Ascending aorta (tissue), 2 donors: ENCODE data around the gene RASGRF1. TPM values are rescaled to one million over a fixed set of nuclear protein-coding genes. Genes with fewer than 3 reads are reported as not detected.
"Not testable (repeated sequence)": the region's sequence is repeated elsewhere in the genome, so short reads cannot be mapped to it uniquely, and the experiment has no call there.

Experiments used
- DNase-seq, 2 donors: peaks; one replicate each; pipeline ENCODE4 v3.0.0-alpha.2; 2019; ENCODE audit warnings: low spot score in 2 of 2
- H3K27ac ChIP-seq, 2 donors: fragments of 200-600 bp; sonication (generic); one replicate each; pipeline ENCODE4 v1.5.1; 2016 to 2017; ENCODE audit warnings: mild to moderate bottlenecking in 1 of 2
- H3K27me3 ChIP-seq: fragments of 200-600 bp; sonication (generic); one replicate; pipeline ENCODE4 v1.5.1; 2017
- H3K36me3 ChIP-seq, 2 donors: fragments of 200-600 bp; sonication (generic); one replicate each; pipeline ENCODE4 v1.5.1; 2016
- H3K4me1 ChIP-seq, 2 donors: fragments of 200-600 bp; sonication (generic); one replicate each; pipeline ENCODE4 v1.5.1; 2016 to 2017; ENCODE audit warnings: mild to moderate bottlenecking in 1 of 2
- H3K4me3 ChIP-seq, 2 donors: fragments of 200-600 bp; sonication (generic); one replicate each; pipeline ENCODE4 v1.5.1; 2016 to 2017; ENCODE audit warnings: mild to moderate bottlenecking in 1 of 2
- H3K9me3 ChIP-seq, 2 donors: fragments of 200-600 bp; sonication (generic); one replicate each; pipeline ENCODE4 v1.5.1; 2016
- CTCF ChIP-seq, 3 experiments: fragments of 200-600 bp in 2 of 3; fragments of 450-650 bp in 1 of 3; sonication (generic) in 2 of 3; IDR thresholded peaks; one replicate each; pipeline ENCODE4 v1.5.1; 2016 to 2019; ENCODE audit warnings: antibody characterized with exemption in 3 of 3, mild to moderate bottlenecking in 1 of 3, moderate library complexity in 1 of 3
- intact Hi-C: fragments of 100-400 bp; cut with DNase I; formaldehyde crosslinking; loops from one replicate; pipeline ENCODE4 v1.15.1; 2023
- total RNA-seq: library from RNA; depleted of rRNA; stranded (reverse); fragments of >200 nt; gene quantifications from one replicate; pipeline ENCODE4 v1.1.0, GENCODE V29; 2016

The RASGRF1 gene
- total RNA-seq, 1 donor from 2014 or later: not detected

- no peak for DNase-seq
- Histone ChIP-seq H3K27ac (no peak overlapping the region), H3K27me3 (no peaks in the 10 kb centered on the region), H3K9me3 (no peaks in the 10 kb centered on the region), H3K4me1 (peaks cover 0 to 5% of the 10 kb centered on the region in 2 donors), H3K4me3 (no peak overlapping the region), H3K36me3 (peaks cover 12 to 44% of the 10 kb centered on the region in 2 donors)
- intact Hi-C loops: no loop called here
- TF ChIP-seq CTCF (IDR thresholded peaks at IDR 0.05): no peak
These were observed 161.9 kb downstream of the RASGRF1 start for GRCh38 chr15:78928616-78929093.

GRCh38 chr15:78928176-78928575 is 162.4 kb downstream of the RASGRF1 start:
- H3K9me3 ChIP-seq, intact Hi-C loops, H3K4me1 ChIP-seq, H3K27ac ChIP-seq, H3K27me3 ChIP-seq, H3K4me3 ChIP-seq, DNase-seq: not testable (repeated sequence)
- peaks cover 17 to 48% of the 10 kb centered on the region in 2 donors for H3K36me3 ChIP-seq

GRCh38 chr15:78927077-78927790 is 163.3 kb downstream of the RASGRF1 start:
- H3K36me3 ChIP-seq: peaks cover 25 to 58% of the 10 kb centered on the region in 2 donors
- H3K4me3 ChIP-seq: no peak overlapping the region
- no peaks in the 10 kb centered on the region for H3K27me3 ChIP-seq
- H3K9me3 ChIP-seq: no peaks in the 10 kb centered on the region
- peaks cover 0 to 5% of the 10 kb centered on the region in 2 donors for H3K4me1 ChIP-seq
- intact Hi-C loops: no loop called here
- no peak for TF ChIP-seq CTCF (IDR thresholded peaks at IDR 0.05)
- no peak overlapping the region for H3K27ac ChIP-seq
- no peak for DNase-seq

- no peak for DNase-seq
- H3K4me3 ChIP-seq: no peak overlapping the region
- peaks cover 36 to 69% of the 10 kb centered on the region in 2 donors for H3K36me3 ChIP-seq
- H3K27ac ChIP-seq: no peak overlapping the region
- intact Hi-C loops: no loop called here
- H3K4me1 ChIP-seq: peaks cover 0 to 4% of the 10 kb centered on the region in 2 donors
- no peak for TF ChIP-seq CTCF (IDR thresholded peaks at IDR 0.05)
- no peaks in the 10 kb centered on the region for H3K27me3 ChIP-seq
- no peaks in the 10 kb centered on the region for H3K9me3 ChIP-seq
These were observed 164.4 kb downstream of the RASGRF1 start for GRCh38 chr15:78925956-78926743.

- TF ChIP-seq CTCF (IDR thresholded peaks at IDR 0.05): no peak
- Histone ChIP-seq H3K9me3 (no peaks in the 10 kb centered on the region), H3K27ac (no peak overlapping the region), H3K4me1 (no peaks in the 10 kb centered on the region), H3K36me3 (peaks cover 44 to 75% of the 10 kb centered on the region in 2 donors), H3K4me3 (no peak overlapping the region), H3K27me3 (no peaks in the 10 kb centered on the region)
- no peak for DNase-seq
- intact Hi-C loops: no loop called here
These were observed 165.4 kb downstream of the RASGRF1 start for GRCh38 chr15:78925076-78925624.
